VCaP (cell line): ENCODE results near the gene PTGS2.
"Not testable (repeated sequence)": the region's sequence is repeated elsewhere in the genome, so short reads cannot be mapped to it uniquely, and the experiment has no call there.

Experiments used
- H3K27ac ChIP-seq: fragments of 450-650 bp; 2 replicates; pipeline ENCODE4 v1.5.1; 2017
- CTCF ChIP-seq: fragments of 450-650 bp; conservative IDR thresholded peaks from 2 replicates; pipeline ENCODE4 v1.5.1; 2017; ENCODE audit warnings: mild to moderate bottlenecking, moderate library complexity

PTGS2 gene

GRCh38 chr1:186654741-186655140 is 25.5 kb downstream of the PTGS2 start:
- no peak for TF ChIP-seq CTCF

GRCh38 chr1:186653312-186653711 is 26.9 kb downstream of the PTGS2 start:
- no peak for TF ChIP-seq CTCF
- H3K27ac ChIP-seq, result no peak overlapping the region

More at GRCh38 chr1:186654741-186655140, 25.5 kb downstream of the PTGS2 start:
- no peak overlapping the region for H3K27ac ChIP-seq

- TF ChIP-seq CTCF, result no peak
- no peak overlapping the region for H3K27ac ChIP-seq
Measured at GRCh38 chr1:186648613-186649012, 31.6 kb downstream of the PTGS2 start.

- H3K27ac ChIP-seq, result not testable (repeated sequence)
Measured at GRCh38 chr1:186647985-186648384, 32.2 kb downstream of the PTGS2 start.

- H3K27ac ChIP-seq, result no peak overlapping the region
- TF ChIP-seq CTCF, result no peak
Measured at GRCh38 chr1:186643614-186644013, 36.6 kb downstream of the PTGS2 start.

GRCh38 chr1:186637567-186637966 is 42.7 kb downstream of the PTGS2 start:
- not testable (repeated sequence) for H3K27ac ChIP-seq

- H3K27ac ChIP-seq, result no peak overlapping the region
- TF ChIP-seq CTCF, result no peak
Measured at GRCh38 chr1:186636786-186637185, 43.4 kb downstream of the PTGS2 start.

GRCh38 chr1:186634511-186634910 is 45.7 kb downstream of the PTGS2 start:
- no peak for TF ChIP-seq CTCF
- H3K27ac ChIP-seq, result no peak overlapping the region

- no peak for TF ChIP-seq CTCF
- no peak overlapping the region for H3K27ac ChIP-seq
Measured at GRCh38 chr1:186633116-186633515, 47.1 kb downstream of the PTGS2 start.
